ENCODE data around the gene VTN. TPM values are rescaled to one million over a fixed set of nuclear protein-coding genes. Genes with fewer than 3 reads are reported as not detected.

The VTN gene
- total and polyA plus RNA-seq, 2 donors (not counting 3 experiments of a cell fraction or from before 2014, with no cell fraction given), result 1.1 TPM; not detected in 1

GRCh38 chr17:28328325-28328724, 41.8 kb downstream of the VTN start:
- Histone ChIP-seq H3K36me3 (ENCODE audit: control insufficient read depth in 2 of 2, extremely low read depth in 1 of 2, insufficient read depth in 2 of 2, low read length in 2 of 2) (peaks cover 16 to 19% of the 10 kb centered on the region in 2 experiments), H3K27ac (ENCODE audit: insufficient read depth, low read depth, low read length) (no peak overlapping the region), H3K9me1 (replicated peaks; ENCODE audit: control insufficient read depth, extremely low read depth, insufficient read depth, low read length) (no peaks in the 10 kb centered on the region), H3K9ac (replicated peaks; ENCODE audit: extremely low read depth, insufficient read depth, low read length) (no peak overlapping the region), H3K4me3 (replicated peaks in 1 of 3; ENCODE audit: insufficient read depth in 1 of 3, low read depth in 1 of 3, low read length in 3 of 3) (no peak overlapping the region), H3K4me2 (ENCODE audit: insufficient read depth, low read length) (no peak overlapping the region), H2AFZ (ENCODE audit: low read depth, low read length) (no peak overlapping the region), H3K27me3 (ENCODE audit: control insufficient read depth in 2 of 2, insufficient read depth in 2 of 2, low read length in 2 of 2) (no peaks in the 10 kb centered on the region), H3K79me2 (ENCODE audit: control insufficient read depth, insufficient read depth, low read length) (peaks cover 10% of the 10 kb centered on the region), H3K4me1 (ENCODE audit: control insufficient read depth, extremely low read depth, insufficient read depth, low read length) (no peaks in the 10 kb centered on the region), H3K9me3 (replicated peaks; ENCODE audit: control insufficient read depth, insufficient read depth, low read length) (no peaks in the 10 kb centered on the region), H4K20me1 (replicated peaks; ENCODE audit: control insufficient read depth, extremely low read depth, insufficient read depth, low read length) (no peaks in the 10 kb centered on the region)
- no TSS peak for BruUV-seq (replicated peaks)
- intact Hi-C loops (cut with micrococcal nuclease) (no loop called here), dilution Hi-C loops (cut with MboI; ENCODE audit: extremely low pct_ligation_motif_present, low sequenced_read_pairs) (no loop called here)
- TF ChIP-seq FOS (IDR thresholded peaks at IDR 0.05; ENCODE audit: borderline replicate concordance, insufficient read depth, low read length) (no peak), JUN (IDR thresholded peaks at IDR 0.05; ENCODE audit: borderline replicate concordance, insufficient read depth, insufficient read length, low read depth) (no peak)
- no peak for DNase-seq (ENCODE audit: low read depth, low spot score)
- POLR2A ChIA-PET, result no interaction called here
- FAIRE-seq, result no peak
- CTCF ChIA-PET, result no interaction called here

GRCh38 chr17:28327709-28328108, 42.4 kb downstream of the VTN start:
- ChIA-PET CTCF (no interaction called here), POLR2A (no interaction called here)
- no peaks in the 10 kb centered on the region for H3K9me1 ChIP-seq (replicated peaks; ENCODE audit: control insufficient read depth, extremely low read depth, insufficient read depth, low read length)
- H3K4me1 ChIP-seq (ENCODE audit: control insufficient read depth, extremely low read depth, insufficient read depth, low read length), result no peaks in the 10 kb centered on the region
- FAIRE-seq (peak; percentile 59), DNase-seq (ENCODE audit: low read depth, low spot score) (no peak)
- H3K4me3 ChIP-seq (replicated peaks in 1 of 3; ENCODE audit: insufficient read depth in 1 of 3, low read depth in 1 of 3, low read length in 3 of 3), result no peak overlapping the region
- BruUV-seq (replicated peaks), result no TSS peak
- no peak overlapping the region for H3K4me2 ChIP-seq (ENCODE audit: insufficient read depth, low read length)
- no peaks in the 10 kb centered on the region for H3K9me3 ChIP-seq (replicated peaks; ENCODE audit: control insufficient read depth, insufficient read depth, low read length)
- TF ChIP-seq FOS (IDR thresholded peaks at IDR 0.05; ENCODE audit: borderline replicate concordance, insufficient read depth, low read length) (no peak), GATA2 (IDR thresholded peaks at IDR 0.05; ENCODE audit: insufficient read depth, insufficient read length, low read depth, low read length) (no peak), MYC (IDR thresholded peaks at IDR 0.05; ENCODE audit: low read depth, low read length) (no peak), JUN (IDR thresholded peaks at IDR 0.05; ENCODE audit: borderline replicate concordance, insufficient read depth, insufficient read length, low read depth) (no peak), CTCF (IDR thresholded peaks at IDR 0.05; ENCODE audit: extremely low read depth in 1 of 2, insufficient read depth in 1 of 2, low read depth in 1 of 2, low read length in 2 of 2) (no peak), MAX (IDR thresholded peaks at IDR 0.05; ENCODE audit: insufficient read depth, insufficient read length) (no peak), POLR2A (IDR thresholded peaks at IDR 0.05; ENCODE audit: low read depth, low read length) (no peak), EZH2 (IDR thresholded peaks at IDR 0.05; ENCODE audit: borderline replicate concordance, low read depth, low read length, severe bottlenecking) (no peak), POLR2AphosphoS5 (IDR thresholded peaks at IDR 0.05; ENCODE audit: insufficient read depth, low read depth, low read length) (no peak)
- H4K20me1 ChIP-seq (replicated peaks; ENCODE audit: control insufficient read depth, extremely low read depth, insufficient read depth, low read length), result no peaks in the 10 kb centered on the region
- H3K27ac ChIP-seq (ENCODE audit: insufficient read depth, low read depth, low read length), result no peak overlapping the region
- H3K36me3 ChIP-seq (ENCODE audit: control insufficient read depth in 2 of 2, extremely low read depth in 1 of 2, insufficient read depth in 2 of 2, low read length in 2 of 2), result peaks cover 16 to 19% of the 10 kb centered on the region in 2 experiments
- no peak overlapping the region for H3K9ac ChIP-seq (replicated peaks; ENCODE audit: extremely low read depth, insufficient read depth, low read length)
- no peaks in the 10 kb centered on the region for H3K27me3 ChIP-seq (ENCODE audit: control insufficient read depth in 2 of 2, insufficient read depth in 2 of 2, low read length in 2 of 2)
- intact Hi-C loops (cut with micrococcal nuclease), result loop anchor here (1.0 kb wide), 1 partner anchor 8 kb away; the partner anchor contains the start of gene TMEM97
- H2AFZ ChIP-seq (ENCODE audit: low read depth, low read length), result no peak overlapping the region
- dilution Hi-C loops (cut with MboI; ENCODE audit: extremely low pct_ligation_motif_present, low sequenced_read_pairs), result no loop called here
- peaks cover 11% of the 10 kb centered on the region for H3K79me2 ChIP-seq (ENCODE audit: control insufficient read depth, insufficient read depth, low read length)

Data from endothelial cell of umbilical vein (primary cell).